HepG2 (cell line): ENCODE measurements around the gene MRPL27. TPM values are rescaled to one million over a fixed set of nuclear protein-coding genes. Genes with fewer than 3 reads are reported as not detected.

Experiments used
- ATAD3A ChIP-seq: sonication (generic); formaldehyde crosslinking; IDR thresholded peaks from 2 replicates; pipeline ENCODE4 v1.4.0; 2020; ENCODE audit warnings: missing genetic modification reagents
- HNF4G ChIP-seq, 2 experiments: sonication (generic) in 1 of 2; formaldehyde crosslinking in 1 of 2; IDR thresholded peaks; 2 replicates each; pipeline versions ENCODE4 v1.4.0 to v1.6.1; 2011 to 2020; ENCODE audit warnings: borderline replicate concordance in 2 of 2, low read depth in 2 of 2, mild to moderate bottlenecking in 2 of 2, low read length in 1 of 2, missing genetic modification reagents in 1 of 2, moderate library complexity in 1 of 2
- MAFG ChIP-seq: sonication (generic); formaldehyde crosslinking; IDR thresholded peaks from 2 replicates; pipeline ENCODE4 v1.5.1; 2020; ENCODE audit warnings: mild to moderate bottlenecking, missing genetic modification reagents
- SIX1 ChIP-seq: sonication (generic); formaldehyde crosslinking; IDR thresholded peaks from 2 replicates; pipeline ENCODE4 v1.4.0; 2020; ENCODE audit warnings: missing genetic modification reagents, borderline replicate concordance
- ZNF17 ChIP-seq: sonication (generic); formaldehyde crosslinking; IDR thresholded peaks from 2 replicates; pipeline ENCODE4 v1.5.0; 2020; ENCODE audit warnings: mild to moderate bottlenecking, missing genetic modification reagents
- polyA plus RNA-seq, 8 experiments: library from polyadenylated mRNA; depleted of rRNA in 3 of 8; stranded (reverse) in 7 of 8; unstranded in 1 of 8; fragments of >200 nt; fragmentation: Illumina TruSeq in 4 of 8; extraction: Trizol in 4 of 8; gene quantifications; 2 replicates each; pipeline versions ENCODE4 v1.2.1 to v1.2.3, GENCODE V29; 2011 to 2016; ENCODE audit warnings: low read depth in 4 of 8, missing spikeins in 1 of 8, mixed read lengths in 1 of 8; ENCODE audit not compliant: insufficient read depth in 1 of 8
- total RNA-seq, 5 experiments: library from RNA; depleted of rRNA; stranded (reverse); fragments of >200 nt; fragmentation: Illumina TruSeq; extraction: Trizol; gene quantifications; 2 replicates each; pipeline ENCODE4 v1.2.3, GENCODE V29; 2016; ENCODE audit warnings: low read depth in 1 of 5
- TF ChIP-seq, protein P1 (sequence below), 2 experiments: sonication (generic) in 1 of 2; formaldehyde crosslinking in 1 of 2; IDR thresholded peaks; 2 replicates each; pipeline versions ENCODE4 v1.6.1 to v1.9.0; 2014 to 2022; ENCODE audit warnings: antibody characterized with exemption in 1 of 2, borderline replicate concordance in 1 of 2, inconsistent platforms in 1 of 2, low read depth in 1 of 2, missing genetic modification reagents in 1 of 2
- TF ChIP-seq, protein P2 (sequence below): sonication (generic); formaldehyde crosslinking; IDR thresholded peaks from 2 replicates; pipeline ENCODE4 v1.5.0; 2020; ENCODE audit warnings: missing genetic modification reagents
- TF ChIP-seq, protein P3 (sequence below): sonication (generic); formaldehyde crosslinking; IDR thresholded peaks from 2 replicates; pipeline ENCODE4 v1.4.0; 2020; ENCODE audit warnings: mild to moderate bottlenecking, missing genetic modification reagents, borderline replicate concordance

The MRPL27 gene
- total and polyA plus RNA-seq, 2 of the 13 experiments (the other 11 are each of a cell fraction or from before 2014, with no cell fraction given) = 137 to 217 TPM

DNA sequence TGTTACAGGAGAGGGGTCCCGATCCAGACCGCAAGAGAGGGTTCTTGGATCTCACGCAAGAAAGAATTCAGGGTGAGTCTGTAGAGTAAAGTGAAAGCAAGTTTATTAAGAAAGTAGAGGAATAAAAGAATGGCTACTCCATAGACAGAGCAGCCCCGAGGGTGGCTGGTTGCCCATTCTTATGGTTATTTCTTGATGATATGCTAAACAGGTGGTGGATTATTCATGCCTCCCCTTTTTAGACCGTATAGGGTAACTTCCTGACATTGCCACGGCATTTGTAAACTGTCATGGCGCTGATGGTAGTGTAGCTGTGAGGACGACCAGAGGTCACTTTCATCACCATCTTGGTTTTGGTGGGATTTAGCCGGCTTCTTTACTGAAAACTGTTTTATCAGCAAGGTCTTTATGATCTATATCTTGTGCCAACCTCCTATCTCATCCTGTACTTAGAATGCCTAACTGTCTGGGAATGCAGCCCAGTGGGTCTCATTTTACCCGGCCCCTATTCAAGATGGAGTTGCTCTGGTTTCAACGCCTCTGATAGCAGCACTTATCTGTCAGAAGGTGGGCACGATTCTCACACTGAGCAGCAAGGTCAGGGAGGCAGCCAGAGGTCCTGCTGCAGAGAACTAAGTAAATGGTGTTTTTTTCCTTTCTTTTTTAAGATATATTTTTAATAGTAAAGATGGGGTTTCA is 53.5 kb downstream of the MRPL27 start (continued):
- TF ChIP-seq, protein P1, sequence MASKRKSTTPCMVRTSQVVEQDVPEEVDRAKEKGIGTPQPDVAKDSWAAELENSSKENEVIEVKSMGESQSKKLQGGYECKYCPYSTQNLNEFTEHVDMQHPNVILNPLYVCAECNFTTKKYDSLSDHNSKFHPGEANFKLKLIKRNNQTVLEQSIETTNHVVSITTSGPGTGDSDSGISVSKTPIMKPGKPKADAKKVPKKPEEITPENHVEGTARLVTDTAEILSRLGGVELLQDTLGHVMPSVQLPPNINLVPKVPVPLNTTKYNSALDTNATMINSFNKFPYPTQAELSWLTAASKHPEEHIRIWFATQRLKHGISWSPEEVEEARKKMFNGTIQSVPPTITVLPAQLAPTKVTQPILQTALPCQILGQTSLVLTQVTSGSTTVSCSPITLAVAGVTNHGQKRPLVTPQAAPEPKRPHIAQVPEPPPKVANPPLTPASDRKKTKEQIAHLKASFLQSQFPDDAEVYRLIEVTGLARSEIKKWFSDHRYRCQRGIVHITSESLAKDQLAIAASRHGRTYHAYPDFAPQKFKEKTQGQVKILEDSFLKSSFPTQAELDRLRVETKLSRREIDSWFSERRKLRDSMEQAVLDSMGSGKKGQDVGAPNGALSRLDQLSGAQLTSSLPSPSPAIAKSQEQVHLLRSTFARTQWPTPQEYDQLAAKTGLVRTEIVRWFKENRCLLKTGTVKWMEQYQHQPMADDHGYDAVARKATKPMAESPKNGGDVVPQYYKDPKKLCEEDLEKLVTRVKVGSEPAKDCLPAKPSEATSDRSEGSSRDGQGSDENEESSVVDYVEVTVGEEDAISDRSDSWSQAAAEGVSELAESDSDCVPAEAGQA (IDR thresholded peaks at IDR 0.05; ENCODE audit: low read depth) = no peak
- TF ChIP-seq, protein P1 (CRISPR knock-in tag; IDR thresholded peaks at IDR 0.05; ENCODE audit: borderline replicate concordance) = no peak
- TF ChIP-seq SIX1 (CRISPR knock-in tag) (no peak), ZNF17 (CRISPR knock-in tag) (no peak), MAFG (CRISPR knock-in tag) (no peak), HNF4G (IDR thresholded peaks at IDR 0.05; ENCODE audit: borderline replicate concordance, low read depth, low read length) (no peak), HNF4G (CRISPR knock-in tag; IDR thresholded peaks at IDR 0.05; ENCODE audit: borderline replicate concordance, low read depth) (no peak), ATAD3A (CRISPR knock-in tag) (no peak)
- TF ChIP-seq, protein P2, sequence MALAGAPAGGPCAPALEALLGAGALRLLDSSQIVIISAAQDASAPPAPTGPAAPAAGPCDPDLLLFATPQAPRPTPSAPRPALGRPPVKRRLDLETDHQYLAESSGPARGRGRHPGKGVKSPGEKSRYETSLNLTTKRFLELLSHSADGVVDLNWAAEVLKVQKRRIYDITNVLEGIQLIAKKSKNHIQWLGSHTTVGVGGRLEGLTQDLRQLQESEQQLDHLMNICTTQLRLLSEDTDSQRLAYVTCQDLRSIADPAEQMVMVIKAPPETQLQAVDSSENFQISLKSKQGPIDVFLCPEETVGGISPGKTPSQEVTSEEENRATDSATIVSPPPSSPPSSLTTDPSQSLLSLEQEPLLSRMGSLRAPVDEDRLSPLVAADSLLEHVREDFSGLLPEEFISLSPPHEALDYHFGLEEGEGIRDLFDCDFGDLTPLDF = no peak
- TF ChIP-seq, protein P3, sequence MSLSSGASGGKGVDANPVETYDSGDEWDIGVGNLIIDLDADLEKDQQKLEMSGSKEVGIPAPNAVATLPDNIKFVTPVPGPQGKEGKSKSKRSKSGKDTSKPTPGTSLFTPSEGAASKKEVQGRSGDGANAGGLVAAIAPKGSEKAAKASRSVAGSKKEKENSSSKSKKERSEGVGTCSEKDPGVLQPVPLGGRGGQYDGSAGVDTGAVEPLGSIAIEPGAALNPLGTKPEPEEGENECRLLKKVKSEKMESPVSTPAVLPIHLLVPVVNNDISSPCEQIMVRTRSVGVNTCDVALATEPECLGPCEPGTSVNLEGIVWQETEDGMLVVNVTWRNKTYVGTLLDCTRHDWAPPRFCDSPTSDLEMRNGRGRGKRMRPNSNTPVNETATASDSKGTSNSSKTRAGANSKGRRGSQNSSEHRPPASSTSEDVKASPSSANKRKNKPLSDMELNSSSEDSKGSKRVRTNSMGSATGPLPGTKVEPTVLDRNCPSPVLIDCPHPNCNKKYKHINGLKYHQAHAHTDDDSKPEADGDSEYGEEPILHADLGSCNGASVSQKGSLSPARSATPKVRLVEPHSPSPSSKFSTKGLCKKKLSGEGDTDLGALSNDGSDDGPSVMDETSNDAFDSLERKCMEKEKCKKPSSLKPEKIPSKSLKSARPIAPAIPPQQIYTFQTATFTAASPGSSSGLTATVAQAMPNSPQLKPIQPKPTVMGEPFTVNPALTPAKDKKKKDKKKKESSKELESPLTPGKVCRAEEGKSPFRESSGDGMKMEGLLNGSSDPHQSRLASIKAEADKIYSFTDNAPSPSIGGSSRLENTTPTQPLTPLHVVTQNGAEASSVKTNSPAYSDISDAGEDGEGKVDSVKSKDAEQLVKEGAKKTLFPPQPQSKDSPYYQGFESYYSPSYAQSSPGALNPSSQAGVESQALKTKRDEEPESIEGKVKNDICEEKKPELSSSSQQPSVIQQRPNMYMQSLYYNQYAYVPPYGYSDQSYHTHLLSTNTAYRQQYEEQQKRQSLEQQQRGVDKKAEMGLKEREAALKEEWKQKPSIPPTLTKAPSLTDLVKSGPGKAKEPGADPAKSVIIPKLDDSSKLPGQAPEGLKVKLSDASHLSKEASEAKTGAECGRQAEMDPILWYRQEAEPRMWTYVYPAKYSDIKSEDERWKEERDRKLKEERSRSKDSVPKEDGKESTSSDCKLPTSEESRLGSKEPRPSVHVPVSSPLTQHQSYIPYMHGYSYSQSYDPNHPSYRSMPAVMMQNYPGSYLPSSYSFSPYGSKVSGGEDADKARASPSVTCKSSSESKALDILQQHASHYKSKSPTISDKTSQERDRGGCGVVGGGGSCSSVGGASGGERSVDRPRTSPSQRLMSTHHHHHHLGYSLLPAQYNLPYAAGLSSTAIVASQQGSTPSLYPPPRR (CRISPR knock-in tag) = no peak
